Sigmoid colon (tissue), 7 donors: ENCODE results near the gene RAB20. TPM values are rescaled to one million over a fixed set of nuclear protein-coding genes. Genes with fewer than 3 reads are reported as not detected.

Source experiments
- DNase-seq: peaks from one replicate; pipeline ENCODE4 v3.0.0-alpha.2; 2019
- H3K27ac ChIP-seq, 4 donors: fragments of 200-600 bp; sonication (generic); one replicate each; pipeline ENCODE4 v1.5.1; 2016 to 2019; ENCODE audit warnings: mild to moderate bottlenecking in 1 of 4
- H3K27me3 ChIP-seq, 3 donors: fragments of 200-600 bp; sonication (generic); one replicate each; pipeline ENCODE4 v1.5.1; 2019; ENCODE audit warnings: mild to moderate bottlenecking in 1 of 3
- H3K36me3 ChIP-seq, 4 donors: fragments of 200-600 bp; sonication (generic); one replicate each; pipeline ENCODE4 v1.5.1; 2016 to 2019
- H3K4me1 ChIP-seq, 4 donors: fragments of 200-600 bp; sonication (generic); one replicate each; pipeline ENCODE4 v1.5.1; 2017 to 2019
- H3K4me3 ChIP-seq, 4 donors: fragments of 200-600 bp; sonication (generic); one replicate each; pipeline ENCODE4 v1.5.1; 2017 to 2019; ENCODE audit warnings: mild to moderate bottlenecking in 2 of 4, moderate library complexity in 1 of 4
- H3K9me3 ChIP-seq, 4 donors: fragments of 200-600 bp in 3 of 4; sonication (generic) in 3 of 4; one replicate each; pipeline versions ENCODE4 v1.5.1 to v1.6.1; 2013 to 2019
- CTCF ChIP-seq, 4 experiments: fragments of 450-650 bp in 3 of 4; fragments of 200-600 bp in 1 of 4; IDR thresholded peaks; one replicate each; pipeline ENCODE4 v1.5.1; 2016 to 2019; ENCODE audit warnings: antibody characterized with exemption in 4 of 4, mild to moderate bottlenecking in 3 of 4, moderate library complexity in 2 of 4
- EP300 ChIP-seq, 4 donors: sonication (generic); formaldehyde crosslinking; IDR thresholded peaks; one replicate each; pipeline ENCODE4 v1.6.1; 2017; ENCODE audit warnings: antibody characterized with exemption in 4 of 4
- POLR2A ChIP-seq, 2 donors: fragments of 450-650 bp; IDR thresholded peaks; one replicate each; pipeline ENCODE4 v1.6.1; 2016; ENCODE audit warnings: antibody characterized with exemption in 2 of 2, mild to moderate bottlenecking in 2 of 2, moderate library complexity in 2 of 2
- POLR2AphosphoS5 ChIP-seq, 4 donors: sonication (generic); formaldehyde crosslinking; IDR thresholded peaks; one replicate each; pipeline ENCODE4 v1.6.1; 2017; ENCODE audit warnings: antibody characterized with exemption in 4 of 4
- WGBS, 2 donors: extraction: QIAGEN DNeasy Blood & Tissue Kit; methylation state at CpG; one replicate each; pipeline ENCODE4 v1.1.7; 2013; 5-methylcytosine and 5-hydroxymethylcytosine counted together
- intact Hi-C: fragments of 100-400 bp; cut with DNase I; formaldehyde crosslinking; loops from one replicate; pipeline ENCODE4 v1.15.1; 2023
- polyA plus RNA-seq, 3 donors: library from polyadenylated mRNA; stranded (reverse); fragments of 200-250 nt; gene quantifications; one replicate each; pipeline ENCODE4 v1.2.3, GENCODE V29; 2013
- total RNA-seq, 4 donors: library from RNA; depleted of rRNA; stranded (reverse); fragments of >200 nt; gene quantifications; one replicate each; pipeline ENCODE4 v1.1.0, GENCODE V29; 2016
- donor health status: healthy with polysubstance abuse.
- donor health status: Bipolar disorder and iron deficiency.
- donor health status: healthy.

The RAB20 gene
- total and polyA plus RNA-seq, 7 donors: 6.9 to 61.7 (median 21.3) TPM

DNA sequence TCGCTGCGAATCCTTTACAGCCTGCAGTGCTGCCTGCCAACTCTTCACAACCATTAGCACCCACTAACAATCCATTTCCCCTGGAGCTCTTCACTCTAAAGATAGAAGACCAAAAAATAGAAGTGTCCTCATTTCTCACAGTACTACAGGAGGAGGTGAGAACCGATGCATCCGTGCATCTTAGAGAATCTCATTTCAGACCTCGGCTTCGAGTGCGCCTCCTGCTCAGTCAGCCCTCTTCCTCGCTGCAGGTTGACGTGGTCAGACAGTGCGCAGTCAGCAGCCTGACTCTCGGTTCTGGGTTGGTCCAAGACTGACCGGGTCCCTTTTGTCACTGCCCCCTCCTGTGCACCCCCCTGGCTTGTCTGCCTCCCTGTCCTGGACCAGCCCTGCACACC lies 85.3 kb downstream of the RAB20 start:
- 90 to 94% methylated on average over 12 of the region's 12 CpGs for WGBS, 2 donors
- no peak overlapping the region for H3K27ac ChIP-seq

GRCh38 chr13:110475550-110476219 lies 85.8 kb downstream of the RAB20 start:
- H3K4me3 ChIP-seq: no peak overlapping the region
- peaks cover 55 to 97% (median 79%) of the 10 kb centered on the region in 4 donors for H3K36me3 ChIP-seq
- no peaks in the 10 kb centered on the region for H3K27me3 ChIP-seq
- H3K9me3 ChIP-seq: no peaks in the 10 kb centered on the region
- 89 to 92% methylated on average over 18 of the region's 18 CpGs for WGBS, 2 donors
- no peak overlapping the region for H3K27ac ChIP-seq
- DNase-seq: no peak
- intact Hi-C loops: no loop called here
- no peak for TF ChIP-seq EP300 (IDR thresholded peaks at IDR 0.05)
- TF ChIP-seq POLR2AphosphoS5 (IDR thresholded peaks at IDR 0.05): no peak
- no peak for TF ChIP-seq CTCF (IDR thresholded peaks at IDR 0.05)
- no peak for TF ChIP-seq POLR2A (IDR thresholded peaks at IDR 0.05)
- peaks cover 0 to 25% (median 12%) of the 10 kb centered on the region in 4 donors for H3K4me1 ChIP-seq

More for the DNA sequence above, 85.3 kb downstream of the RAB20 start:
- TF ChIP-seq CTCF (IDR thresholded peaks at IDR 0.05): no peak
- intact Hi-C loops: no loop called here
- H3K27me3 ChIP-seq: no peaks in the 10 kb centered on the region
- no peaks in the 10 kb centered on the region for H3K9me3 ChIP-seq
- peaks cover 50 to 94% (median 77%) of the 10 kb centered on the region in 4 donors for H3K36me3 ChIP-seq
- no peak for DNase-seq
- peaks cover 0 to 25% (median 12%) of the 10 kb centered on the region in 4 donors for H3K4me1 ChIP-seq
- no peak overlapping the region for H3K4me3 ChIP-seq

- DNase-seq: no peak
- H3K27ac ChIP-seq: no peak overlapping the region
- intact Hi-C loops: no loop called here
- no peaks in the 10 kb centered on the region for H3K27me3 ChIP-seq
- H3K4me3 ChIP-seq: no peak overlapping the region
- WGBS, 2 donors: 75 to 90% methylated on average over 9 of the region's 9 CpGs
- H3K36me3 ChIP-seq: peaks cover 61 to 97% (median 80%) of the 10 kb centered on the region in 4 donors
- no peaks in the 10 kb centered on the region for H3K9me3 ChIP-seq
- peaks cover 0 to 25% (median 12%) of the 10 kb centered on the region in 4 donors for H3K4me1 ChIP-seq
- no peak for TF ChIP-seq CTCF (IDR thresholded peaks at IDR 0.05)
- no peak for TF ChIP-seq EP300 (IDR thresholded peaks at IDR 0.05)
- no peak for TF ChIP-seq POLR2AphosphoS5 (IDR thresholded peaks at IDR 0.05)
- TF ChIP-seq POLR2A (IDR thresholded peaks at IDR 0.05): no peak
Observed at GRCh38 chr13:110475117-110475516, 86.4 kb downstream of the RAB20 start.

DNA sequence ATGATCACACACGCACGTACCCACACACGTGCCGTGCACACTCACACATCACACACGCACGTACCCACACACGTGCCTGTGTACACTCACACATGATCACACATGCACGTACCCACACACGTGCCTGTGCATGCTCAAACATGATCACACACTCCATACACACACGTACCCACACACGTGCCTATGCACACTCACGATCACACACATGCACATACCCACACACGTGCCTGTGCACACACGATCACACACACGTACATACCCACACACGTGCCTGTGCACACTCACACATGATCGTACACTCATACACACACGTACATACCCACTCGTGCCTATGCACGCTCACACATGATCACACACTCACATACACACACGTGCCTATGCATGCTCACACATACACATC lies 86.8 kb downstream of the RAB20 start:
- intact Hi-C loops: no loop called here
- TF ChIP-seq POLR2AphosphoS5 (IDR thresholded peaks at IDR 0.05): no peak

More for the DNA sequence above, 86.8 kb downstream of the RAB20 start:
- Histone ChIP-seq H3K4me1 (peaks cover 0 to 22% (median 12%) of the 10 kb centered on the region in 4 donors), H3K27ac (no peak overlapping the region), H3K36me3 (peaks cover 64 to 97% (median 79%) of the 10 kb centered on the region in 4 donors), H3K4me3 (no peak overlapping the region), H3K27me3 (no peaks in the 10 kb centered on the region), H3K9me3 (no peaks in the 10 kb centered on the region)
- WGBS, 2 donors: 94 to 96% methylated on average over 21 of the region's 21 CpGs
- DNase-seq: no peak

Other genes starting within 250 kb of the RAB20 start
- gene NAXD, start 53.8 kb upstream of the RAB20 start, total RNA-seq: 10 to 100 TPM; 33.5 to 41.1 (median 37.2) TPM
- 10 to 100 TPM; 24.6 to 33.0 (median 30.3) TPM for gene NAXD, start 53.8 kb upstream of the RAB20 start, polyA plus RNA-seq
- gene CARS2, start 144.4 kb upstream of the RAB20 start, total RNA-seq: 10 to 100 TPM; 44.1 to 77.5 (median 46.7) TPM
- 10 to 100 TPM; 35.4 to 75.9 (median 36.6) TPM for gene CARS2, start 144.4 kb upstream of the RAB20 start, polyA plus RNA-seq
- gene ING1, start 152.0 kb upstream of the RAB20 start, total RNA-seq: 10 to 100 TPM; 16.8 to 24.0 (median 21.9) TPM
- 10 to 100 TPM; 11.3 to 16.2 (median 15.4) TPM for gene ING1, start 152.0 kb upstream of the RAB20 start, polyA plus RNA-seq